Lower leg skin (tissue), 3 donors: ENCODE results near the gene SARNP.

Experiments
- CTCF ChIP-seq, 3 donors: fragments of 450-650 bp; IDR thresholded peaks; one replicate each; pipeline ENCODE4 v1.5.1; 2016; ENCODE audit warnings: antibody characterized with exemption in 3 of 3, mild to moderate bottlenecking in 3 of 3, moderate library complexity in 2 of 3
- POLR2A ChIP-seq, 2 donors: fragments of 450-650 bp; IDR thresholded peaks; one replicate each; pipeline ENCODE4 v1.6.1; 2016 to 2017; ENCODE audit warnings: antibody characterized with exemption in 2 of 2, mild to moderate bottlenecking in 1 of 2, moderate library complexity in 1 of 2

GRCh38 chr12:55734595-55734994, 82.9 kb downstream of the SARNP start:
- TF ChIP-seq CTCF (IDR thresholded peaks at IDR 0.05), result no peak
- TF ChIP-seq POLR2A (IDR thresholded peaks at IDR 0.05), result no peak
